Cardiac muscle cell (in vitro differentiated cells and primary cell): ENCODE measurements around the gene ACSL4. TPM values are rescaled to one million over a fixed set of nuclear protein-coding genes. Genes with fewer than 3 reads are reported as not detected.

Experiments
- DNase-seq, 2 donors: peaks; one replicate each; pipeline versions ENCODE4 v3.0.0 to v3.0.0-alpha.2; 2010 to 2017; ENCODE audit warnings: low read depth in 1 of 2, low spot score in 1 of 2
- H3K27ac ChIP-seq: fragments of 200-600 bp; sonication (generic); 2 replicates; pipeline ENCODE4 v1.5.1; 2016
- H3K27me3 ChIP-seq: fragments of 200-600 bp; sonication (generic); 2 replicates; pipeline ENCODE4 v1.6.0; 2016; ENCODE audit warnings: control low read depth
- H3K36me3 ChIP-seq: fragments of 200-600 bp; sonication (generic); 2 replicates; pipeline ENCODE4 v1.5.1; 2016; ENCODE audit warnings: control low read depth
- H3K4me1 ChIP-seq: fragments of 200-600 bp; sonication (generic); 2 replicates; pipeline ENCODE4 v1.8.1; 2017; ENCODE audit warnings: low read depth, mild to moderate bottlenecking, mixed run types
- H3K4me3 ChIP-seq: fragments of 200-600 bp; sonication (generic); 2 replicates; pipeline ENCODE4 v1.5.1; 2016; ENCODE audit warnings: mild to moderate bottlenecking
- H3K9me3 ChIP-seq: fragments of 200-600 bp; sonication (generic); 2 replicates; pipeline ENCODE4 v1.5.1; 2017; ENCODE audit warnings: low read depth, mild to moderate bottlenecking, control low read depth
- polyA plus RNA-seq: library from polyadenylated mRNA; unstranded; fragments of >200 nt; fragmentation: Nextera tagmentation; extraction: Ambion mirVana; gene quantifications from 2 replicates; pipeline ENCODE4 v1.2.1, GENCODE V29; 2016
- total RNA-seq: library from RNA; depleted of rRNA; stranded (reverse); fragments of >200 nt; gene quantifications from 2 replicates; pipeline ENCODE4 v1.2.3, GENCODE V29; 2016
- TF ChIP-seq, protein P1 (sequence below): IDR thresholded peaks from 2 replicates; pipeline ENCODE4 v1.5.1; 2012; ENCODE audit warnings: low read depth, mild to moderate bottlenecking, low read length

The ACSL4 gene
- total and polyA plus RNA-seq, 2 experiments from 2014 or later, result 25.5 to 32.7 TPM

DNA sequence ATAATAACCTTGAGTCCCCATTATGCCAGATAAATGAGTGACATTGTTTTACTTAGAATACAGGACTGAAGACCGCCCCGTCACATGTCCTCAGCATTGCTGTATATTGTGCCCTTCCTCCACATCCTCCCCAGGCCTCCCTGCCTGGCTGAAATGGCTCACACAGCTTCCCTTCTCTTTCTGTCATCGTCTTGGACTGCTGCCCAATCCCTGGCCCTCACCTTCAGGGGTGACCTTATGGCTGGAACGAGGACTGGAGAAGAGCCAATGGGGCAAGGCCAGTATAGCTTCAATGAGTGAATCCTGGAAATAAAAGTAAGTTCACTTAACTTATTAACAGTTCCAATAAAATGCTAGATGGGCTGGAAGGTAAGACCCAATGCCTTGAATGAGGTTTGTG, 110.8 kb downstream of the ACSL4 start:
- DNase-seq, result no peak
- H3K4me1 ChIP-seq, result no peaks in the 10 kb centered on the region
- TF ChIP-seq, protein P1, sequence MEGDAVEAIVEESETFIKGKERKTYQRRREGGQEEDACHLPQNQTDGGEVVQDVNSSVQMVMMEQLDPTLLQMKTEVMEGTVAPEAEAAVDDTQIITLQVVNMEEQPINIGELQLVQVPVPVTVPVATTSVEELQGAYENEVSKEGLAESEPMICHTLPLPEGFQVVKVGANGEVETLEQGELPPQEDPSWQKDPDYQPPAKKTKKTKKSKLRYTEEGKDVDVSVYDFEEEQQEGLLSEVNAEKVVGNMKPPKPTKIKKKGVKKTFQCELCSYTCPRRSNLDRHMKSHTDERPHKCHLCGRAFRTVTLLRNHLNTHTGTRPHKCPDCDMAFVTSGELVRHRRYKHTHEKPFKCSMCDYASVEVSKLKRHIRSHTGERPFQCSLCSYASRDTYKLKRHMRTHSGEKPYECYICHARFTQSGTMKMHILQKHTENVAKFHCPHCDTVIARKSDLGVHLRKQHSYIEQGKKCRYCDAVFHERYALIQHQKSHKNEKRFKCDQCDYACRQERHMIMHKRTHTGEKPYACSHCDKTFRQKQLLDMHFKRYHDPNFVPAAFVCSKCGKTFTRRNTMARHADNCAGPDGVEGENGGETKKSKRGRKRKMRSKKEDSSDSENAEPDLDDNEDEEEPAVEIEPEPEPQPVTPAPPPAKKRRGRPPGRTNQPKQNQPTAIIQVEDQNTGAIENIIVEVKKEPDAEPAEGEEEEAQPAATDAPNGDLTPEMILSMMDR, result no peak
- no peaks in the 10 kb centered on the region for H3K9me3 ChIP-seq
- H3K4me3 ChIP-seq, result no peak overlapping the region
- H3K27me3 ChIP-seq, result no peaks in the 10 kb centered on the region
- H3K27ac ChIP-seq, result no peak overlapping the region
- no peaks in the 10 kb centered on the region for H3K36me3 ChIP-seq

GRCh38 chrX:109619771-109620170, 113.3 kb downstream of the ACSL4 start:
- H3K36me3 ChIP-seq, result no peaks in the 10 kb centered on the region
- DNase-seq, result no peak
- H3K27ac ChIP-seq, result no peak overlapping the region
- no peak overlapping the region for H3K4me3 ChIP-seq
- H3K9me3 ChIP-seq, result no peaks in the 10 kb centered on the region
- TF ChIP-seq, protein P1, result no peak
- H3K27me3 ChIP-seq, result no peaks in the 10 kb centered on the region
- H3K4me1 ChIP-seq, result no peaks in the 10 kb centered on the region

GRCh38 chrX:109614951-109615350, 118.1 kb downstream of the ACSL4 start:
- TF ChIP-seq, protein P1, result no peak
- H3K4me1 ChIP-seq, result no peaks in the 10 kb centered on the region
- DNase-seq, result no peak
- no peaks in the 10 kb centered on the region for H3K27me3 ChIP-seq
- H3K36me3 ChIP-seq, result no peaks in the 10 kb centered on the region
- H3K27ac ChIP-seq, result no peak overlapping the region
- H3K9me3 ChIP-seq, result no peaks in the 10 kb centered on the region
- H3K4me3 ChIP-seq, result no peak overlapping the region

GRCh38 chrX:109601486-109601885, 131.6 kb downstream of the ACSL4 start:
- H3K9me3 ChIP-seq, result no peaks in the 10 kb centered on the region
- peaks cover 6% of the 10 kb centered on the region for H3K4me1 ChIP-seq
- H3K27ac ChIP-seq, result no peak overlapping the region
- no peak for DNase-seq
- no peaks in the 10 kb centered on the region for H3K27me3 ChIP-seq
- TF ChIP-seq, protein P1, result no peak
- H3K36me3 ChIP-seq, result no peaks in the 10 kb centered on the region
- no peak overlapping the region for H3K4me3 ChIP-seq

- Histone ChIP-seq H3K27me3 (no peaks in the 10 kb centered on the region), H3K36me3 (no peaks in the 10 kb centered on the region), H3K4me3 (no peak overlapping the region), H3K4me1 (peaks cover 6% of the 10 kb centered on the region), H3K9me3 (no peaks in the 10 kb centered on the region), H3K27ac (no peak overlapping the region)
- DNase-seq, result peak; percentile 38 to 52
- TF ChIP-seq, protein P1, result no peak
Measured at GRCh38 chrX:109600237-109600651, 132.8 kb downstream of the ACSL4 start.

DNA sequence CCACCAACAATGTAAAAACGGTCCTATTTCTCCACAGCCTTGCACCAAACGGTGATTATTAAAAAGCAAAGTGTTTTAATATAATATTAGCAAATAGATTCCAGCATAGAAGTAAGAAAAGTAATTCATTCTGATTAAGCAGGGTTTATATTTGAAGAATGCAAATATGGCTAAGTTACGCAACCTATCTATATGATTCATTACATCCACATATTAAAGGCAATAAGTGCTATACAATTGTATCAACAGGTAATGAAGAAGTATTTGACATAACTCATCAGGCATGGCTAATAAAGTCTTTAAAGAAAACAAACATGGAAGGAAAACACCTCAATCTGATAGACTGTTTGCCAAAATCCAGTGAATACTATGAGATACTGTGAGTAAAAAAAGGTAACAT, 137.0 kb downstream of the ACSL4 start:
- H3K4me3 ChIP-seq, result no peak overlapping the region
- H3K27ac ChIP-seq, result no peak overlapping the region
- peaks cover 6% of the 10 kb centered on the region for H3K4me1 ChIP-seq
- DNase-seq, result no peak
- H3K27me3 ChIP-seq, result no peaks in the 10 kb centered on the region
- TF ChIP-seq, protein P1, result no peak
- H3K9me3 ChIP-seq, result no peaks in the 10 kb centered on the region
- H3K36me3 ChIP-seq, result no peaks in the 10 kb centered on the region
